Activated T-helper 1 cell treated with anti-CD3 and anti-CD28 coated beads, Interleukin-12 subunit alpha, Interleukin-12 subunit beta, Interleukin-2, Interleukin-4 antibody, amounts not matched to agents 30 ng/mL and 10 ng/mL and 1 ng/mL, durations not matched to agents 14 hours and 24 hours and 36 hours (primary cell): Measurements from ENCODE around the gene TTLL1. TPM values are rescaled to one million over a fixed set of nuclear protein-coding genes. Genes with fewer than 3 reads are reported as not detected.

Source experiments
- DNase-seq: peaks from one replicate; pipeline ENCODE4 v3.0.0; 2021; ENCODE audit warnings: low spot score
- H3K27ac Mint-ChIP-seq: one replicate; pipeline ENCODE4 v1.8.0; 2021; ENCODE audit warnings: mild to moderate bottlenecking, mixed read lengths
- H3K27me3 Mint-ChIP-seq: one replicate; pipeline ENCODE4 v1.8.0; 2022; ENCODE audit warnings: mild to moderate bottlenecking, moderate library complexity, mixed read lengths; ENCODE audit not compliant: insufficient read depth
- H3K36me3 Mint-ChIP-seq: one replicate; pipeline ENCODE4 v1.8.0; 2021; ENCODE audit warnings: low read depth, mixed read lengths
- H3K4me1 Mint-ChIP-seq: one replicate; pipeline ENCODE4 v1.8.0; 2021; ENCODE audit warnings: low read depth, mixed read lengths
- H3K4me3 Mint-ChIP-seq: one replicate; pipeline ENCODE4 v1.8.0; 2021; ENCODE audit warnings: mild to moderate bottlenecking, moderate library complexity, mixed read lengths
- H3K9me3 Mint-ChIP-seq: one replicate; pipeline ENCODE4 v1.8.0; 2021; ENCODE audit warnings: mixed read lengths
- intact Hi-C: fragments of 100-400 bp; cut with micrococcal nuclease; formaldehyde crosslinking; loops from one replicate; pipeline ENCODE4 v1.15.1; 2024
- total RNA-seq: library from RNA; stranded (reverse); gene quantifications from 2 replicates; pipeline ENCODE4 v1.2.3, GENCODE V29; 2022

Gene TTLL1
- total RNA-seq, 1 donor from 2014 or later = 2.0 TPM

GRCh38 chr22:43013355-43014315 is 75.6 kb downstream of the TTLL1 start:
- Mint-ChIP-seq H3K4me3 (peak overlapping the region; percentile 92), H3K27me3 (peaks cover 7% of the 10 kb centered on the region), H3K4me1 (peaks cover 26% of the 10 kb centered on the region), H3K27ac (peak overlapping the region; percentile 79), H3K36me3 (no peaks in the 10 kb centered on the region), H3K9me3 (no peaks in the 10 kb centered on the region)
- intact Hi-C loops = loop anchor here (1.0 kb wide), 1 partner anchor 76 kb away; the partner anchor contains the start of gene TTLL1
- no peak for DNase-seq

- Mint-ChIP-seq H3K4me3 (no peak overlapping the region), H3K27ac (no peak overlapping the region), H3K27me3 (peaks cover 3% of the 10 kb centered on the region), H3K4me1 (peaks cover 28% of the 10 kb centered on the region), H3K9me3 (no peaks in the 10 kb centered on the region), H3K36me3 (no peaks in the 10 kb centered on the region)
- DNase-seq = no peak
- intact Hi-C loops = no loop called here
Measured at GRCh38 chr22:43012390-43012789, 76.8 kb downstream of the TTLL1 start.

GRCh38 chr22:43011079-43011478 is 78.1 kb downstream of the TTLL1 start:
- Mint-ChIP-seq H3K27me3 (peaks cover 2% of the 10 kb centered on the region), H3K4me3 (no peak overlapping the region), H3K4me1 (peaks cover 28% of the 10 kb centered on the region), H3K36me3 (no peaks in the 10 kb centered on the region), H3K27ac (no peak overlapping the region), H3K9me3 (no peaks in the 10 kb centered on the region)
- DNase-seq = no peak
- intact Hi-C loops = no loop called here

GRCh38 chr22:43009444-43009843 is 79.7 kb downstream of the TTLL1 start:
- no peak for DNase-seq
- Mint-ChIP-seq H3K27ac (no peak overlapping the region), H3K9me3 (no peaks in the 10 kb centered on the region), H3K27me3 (no peaks in the 10 kb centered on the region), H3K4me1 (peaks cover 21% of the 10 kb centered on the region), H3K36me3 (no peaks in the 10 kb centered on the region), H3K4me3 (no peak overlapping the region)
- intact Hi-C loops = no loop called here

GRCh38 chr22:43008921-43009320 is 80.3 kb downstream of the TTLL1 start:
- Mint-ChIP-seq H3K27me3 (no peaks in the 10 kb centered on the region), H3K4me1 (peaks cover 22% of the 10 kb centered on the region), H3K4me3 (no peak overlapping the region), H3K27ac (no peak overlapping the region), H3K9me3 (no peaks in the 10 kb centered on the region), H3K36me3 (no peaks in the 10 kb centered on the region)
- intact Hi-C loops = no loop called here
- no peak for DNase-seq

- intact Hi-C loops = no loop called here
- H3K4me3 Mint-ChIP-seq = no peak overlapping the region
- peaks cover 3% of the 10 kb centered on the region for H3K36me3 Mint-ChIP-seq
- no peak for DNase-seq
- no peaks in the 10 kb centered on the region for H3K27me3 Mint-ChIP-seq
- H3K9me3 Mint-ChIP-seq = no peaks in the 10 kb centered on the region
- H3K4me1 Mint-ChIP-seq = peaks cover 22% of the 10 kb centered on the region
- H3K27ac Mint-ChIP-seq = no peak overlapping the region
Measured at GRCh38 chr22:43008509-43008908, 80.7 kb downstream of the TTLL1 start.

GRCh38 chr22:43007519-43008102 is 81.6 kb downstream of the TTLL1 start:
- Mint-ChIP-seq H3K27me3 (no peaks in the 10 kb centered on the region), H3K4me3 (no peak overlapping the region), H3K9me3 (no peaks in the 10 kb centered on the region), H3K27ac (no peak overlapping the region), H3K36me3 (peaks cover 3% of the 10 kb centered on the region), H3K4me1 (peaks cover 23% of the 10 kb centered on the region)
- no peak for DNase-seq
- intact Hi-C loops = no loop called here

- Mint-ChIP-seq H3K27ac (no peak overlapping the region), H3K9me3 (no peaks in the 10 kb centered on the region), H3K36me3 (peaks cover 3% of the 10 kb centered on the region), H3K4me3 (no peak overlapping the region), H3K4me1 (peaks cover 32% of the 10 kb centered on the region), H3K27me3 (no peaks in the 10 kb centered on the region)
- intact Hi-C loops = no loop called here
- no peak for DNase-seq
Measured at GRCh38 chr22:43006753-43007152, 82.4 kb downstream of the TTLL1 start.

GRCh38 chr22:43006016-43006505 is 83.1 kb downstream of the TTLL1 start:
- Mint-ChIP-seq H3K4me3 (no peak overlapping the region), H3K27me3 (no peaks in the 10 kb centered on the region), H3K4me1 (peaks cover 39% of the 10 kb centered on the region), H3K36me3 (peaks cover 3% of the 10 kb centered on the region), H3K27ac (no peak overlapping the region), H3K9me3 (no peaks in the 10 kb centered on the region)
- DNase-seq = no peak
- intact Hi-C loops = no loop called here

GRCh38 chr22:43005106-43005505 is 84.1 kb downstream of the TTLL1 start:
- H3K27ac Mint-ChIP-seq = no peak overlapping the region
- DNase-seq = no peak
- H3K4me1 Mint-ChIP-seq = peaks cover 48% of the 10 kb centered on the region
- intact Hi-C loops = no loop called here
- H3K4me3 Mint-ChIP-seq = no peak overlapping the region
- H3K27me3 Mint-ChIP-seq = no peaks in the 10 kb centered on the region
- peaks cover 3% of the 10 kb centered on the region for H3K36me3 Mint-ChIP-seq
- H3K9me3 Mint-ChIP-seq = no peaks in the 10 kb centered on the region

- intact Hi-C loops = loop anchor here (5.0 kb wide), 1 partner anchor 72 kb away; no protein-coding TSS in a partner anchor
Measured at GRCh38 chr22:43004362-43005035, 84.7 kb downstream of the TTLL1 start.

GRCh38 chr22:43002202-43002586 is 87.0 kb downstream of the TTLL1 start:
- peak overlapping the region; percentile 53 for H3K4me3 Mint-ChIP-seq
- H3K36me3 Mint-ChIP-seq = peaks cover 3% of the 10 kb centered on the region
- H3K4me1 Mint-ChIP-seq = peaks cover 69% of the 10 kb centered on the region
- DNase-seq = no peak
- no peaks in the 10 kb centered on the region for H3K27me3 Mint-ChIP-seq
- intact Hi-C loops = loop anchor here (5.0 kb wide), 1 partner anchor 70 kb away; no protein-coding TSS in a partner anchor
- H3K9me3 Mint-ChIP-seq = no peaks in the 10 kb centered on the region
- H3K27ac Mint-ChIP-seq = peak overlapping the region; percentile 26

More at GRCh38 chr22:43004362-43005035, 84.7 kb downstream of the TTLL1 start:
- DNase-seq = no peak
- Mint-ChIP-seq H3K27ac (no peak overlapping the region), H3K27me3 (no peaks in the 10 kb centered on the region), H3K4me3 (no peak overlapping the region), H3K4me1 (peaks cover 54% of the 10 kb centered on the region), H3K9me3 (no peaks in the 10 kb centered on the region), H3K36me3 (peaks cover 3% of the 10 kb centered on the region)
